ENCODE results near the gene ELAC1.
"Not testable (repeated sequence)": the region's sequence is repeated elsewhere in the genome, so short reads cannot be mapped to it uniquely, and the experiment has no call there.

Gene ELAC1

GRCh38 chr18:50972404-50972803 is 4.6 kb downstream of the ELAC1 start:
- DNase-seq (ENCODE audit: low read depth in 2 of 3, low spot score in 1 of 3): not testable (repeated sequence)

GRCh38 chr18:50973367-50974126 is 5.7 kb downstream of the ELAC1 start:
- peak in 1 of 3 donors; percentile 5 for DNase-seq (ENCODE audit: low read depth in 2 of 3, low spot score in 1 of 3)

- no peak for DNase-seq (ENCODE audit: low read depth in 2 of 3, low spot score in 1 of 3)
Measured at GRCh38 chr18:50977037-50977760, 9.4 kb downstream of the ELAC1 start.

- no peak for DNase-seq (ENCODE audit: low read depth in 2 of 3, low spot score in 1 of 3)
Measured at GRCh38 chr18:50981381-50981780, 13.5 kb downstream of the ELAC1 start.

GRCh38 chr18:50982086-50982801 is 14.4 kb downstream of the ELAC1 start:
- no peak for DNase-seq (ENCODE audit: low read depth in 2 of 3, low spot score in 1 of 3)

- DNase-seq (ENCODE audit: low read depth in 2 of 3, low spot score in 1 of 3): no peak
Measured at GRCh38 chr18:50982802-50983179, 15.0 kb downstream of the ELAC1 start.

GRCh38 chr18:50986360-50987087 is 18.7 kb downstream of the ELAC1 start:
- DNase-seq (ENCODE audit: low read depth in 2 of 3, low spot score in 1 of 3): no peak

GRCh38 chr18:50987261-50987660 is 19.4 kb downstream of the ELAC1 start:
- DNase-seq (ENCODE audit: low read depth in 2 of 3, low spot score in 1 of 3): no peak

GRCh38 chr18:50989711-50990110 is 21.9 kb downstream of the ELAC1 start:
- no peak for DNase-seq (ENCODE audit: low read depth in 2 of 3, low spot score in 1 of 3)

GRCh38 chr18:50992351-50992762 is 24.5 kb downstream of the ELAC1 start:
- no peak for DNase-seq (ENCODE audit: low read depth in 2 of 3, low spot score in 1 of 3)

GRCh38 chr18:50994031-50994430 is 26.2 kb downstream of the ELAC1 start:
- DNase-seq (ENCODE audit: low read depth in 2 of 3, low spot score in 1 of 3): no peak

GRCh38 chr18:51003174-51003573 is 35.3 kb downstream of the ELAC1 start:
- not testable (repeated sequence) for DNase-seq (ENCODE audit: low read depth in 2 of 3, low spot score in 1 of 3)

GRCh38 chr18:51006061-51006818 is 38.4 kb downstream of the ELAC1 start:
- no peak for DNase-seq (ENCODE audit: low read depth in 2 of 3, low spot score in 1 of 3)

GRCh38 chr18:51006948-51007789 is 39.3 kb downstream of the ELAC1 start:
- DNase-seq (ENCODE audit: low read depth in 2 of 3, low spot score in 1 of 3): no peak

GRCh38 chr18:51007790-51008139 is 39.9 kb downstream of the ELAC1 start:
- DNase-seq (ENCODE audit: low read depth in 2 of 3, low spot score in 1 of 3): no peak

- no peak for DNase-seq (ENCODE audit: low read depth in 2 of 3, low spot score in 1 of 3)
Measured at GRCh38 chr18:51009072-51009471, 41.2 kb downstream of the ELAC1 start.

- DNase-seq (ENCODE audit: low read depth in 2 of 3, low spot score in 1 of 3): no peak
Measured at GRCh38 chr18:51010218-51010617, 42.4 kb downstream of the ELAC1 start.

GRCh38 chr18:51011709-51012108 is 43.9 kb downstream of the ELAC1 start:
- no peak for DNase-seq (ENCODE audit: low read depth in 2 of 3, low spot score in 1 of 3)

- DNase-seq (ENCODE audit: low read depth in 2 of 3, low spot score in 1 of 3): no peak
Measured at GRCh38 chr18:51012441-51012840, 44.6 kb downstream of the ELAC1 start.

- no peak for DNase-seq (ENCODE audit: low read depth in 2 of 3, low spot score in 1 of 3)
Measured at GRCh38 chr18:51013259-51013658, 45.4 kb downstream of the ELAC1 start.
